Germinal center (tissue), 1 donor: ENCODE results near the gene IFIT2.
"Not testable (repeated sequence)": the region's sequence is repeated elsewhere in the genome, so short reads cannot be mapped to it uniquely, and the experiment has no call there.

Experiments
- DNase-seq: peaks from one replicate; pipeline ENCODE4 v3.0.0; 2012; ENCODE audit warnings: mixed read lengths, low spot score

IFIT2 gene

GRCh38 chr10:89342206-89342958 lies 40.5 kb downstream of the IFIT2 start:
- DNase-seq: no peak

GRCh38 chr10:89343089-89343767 lies 41.4 kb downstream of the IFIT2 start:
- no peak for DNase-seq

DNA sequence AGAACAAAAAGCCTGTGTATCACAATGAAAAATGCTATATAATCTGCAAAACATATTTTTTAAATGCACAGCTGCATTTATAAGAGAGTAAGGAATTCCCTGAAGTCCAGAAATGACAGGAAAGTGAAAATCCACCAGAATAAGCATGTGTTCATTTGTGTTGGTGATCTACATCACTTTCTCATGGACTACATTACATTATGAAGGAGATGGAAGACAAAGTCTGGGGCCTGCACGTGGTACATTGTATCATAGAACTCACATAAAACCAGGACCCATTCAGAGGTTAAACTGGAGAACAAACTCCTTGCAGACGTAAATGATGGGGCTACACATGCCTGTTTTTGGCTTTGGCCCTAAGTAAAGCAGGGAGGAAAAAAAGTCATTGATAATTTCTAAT lies 42.3 kb downstream of the IFIT2 start:
- no peak for DNase-seq

DNA sequence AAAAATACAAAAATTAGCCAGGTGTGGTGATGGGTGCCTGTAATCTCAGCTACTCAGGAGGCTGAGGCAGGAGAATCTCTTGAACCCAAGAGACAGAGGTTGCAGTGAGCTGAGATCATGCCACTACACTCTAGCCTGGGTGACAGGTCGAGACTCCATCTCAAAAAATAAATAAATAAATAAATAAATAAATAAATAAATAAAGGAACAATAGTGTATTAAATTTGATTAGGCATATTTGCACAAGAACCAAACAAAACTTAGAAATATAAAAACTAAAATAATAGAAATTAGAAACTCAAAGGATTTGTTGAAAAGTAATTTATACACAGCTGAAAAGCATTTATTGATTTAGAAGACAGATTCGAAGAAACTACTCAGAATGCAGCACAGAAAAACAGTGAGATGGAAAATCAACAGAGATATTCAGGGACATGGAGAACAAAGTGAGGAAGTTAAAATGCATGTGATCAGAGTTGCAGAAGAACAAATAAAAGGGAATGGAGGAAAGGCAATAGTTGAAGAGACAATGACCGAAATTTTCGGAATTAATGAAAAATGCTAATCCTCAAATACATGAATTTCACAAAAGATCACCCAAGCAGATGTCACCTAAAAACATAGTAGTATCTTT lies 43.6 kb downstream of the IFIT2 start:
- DNase-seq: no peak

DNA sequence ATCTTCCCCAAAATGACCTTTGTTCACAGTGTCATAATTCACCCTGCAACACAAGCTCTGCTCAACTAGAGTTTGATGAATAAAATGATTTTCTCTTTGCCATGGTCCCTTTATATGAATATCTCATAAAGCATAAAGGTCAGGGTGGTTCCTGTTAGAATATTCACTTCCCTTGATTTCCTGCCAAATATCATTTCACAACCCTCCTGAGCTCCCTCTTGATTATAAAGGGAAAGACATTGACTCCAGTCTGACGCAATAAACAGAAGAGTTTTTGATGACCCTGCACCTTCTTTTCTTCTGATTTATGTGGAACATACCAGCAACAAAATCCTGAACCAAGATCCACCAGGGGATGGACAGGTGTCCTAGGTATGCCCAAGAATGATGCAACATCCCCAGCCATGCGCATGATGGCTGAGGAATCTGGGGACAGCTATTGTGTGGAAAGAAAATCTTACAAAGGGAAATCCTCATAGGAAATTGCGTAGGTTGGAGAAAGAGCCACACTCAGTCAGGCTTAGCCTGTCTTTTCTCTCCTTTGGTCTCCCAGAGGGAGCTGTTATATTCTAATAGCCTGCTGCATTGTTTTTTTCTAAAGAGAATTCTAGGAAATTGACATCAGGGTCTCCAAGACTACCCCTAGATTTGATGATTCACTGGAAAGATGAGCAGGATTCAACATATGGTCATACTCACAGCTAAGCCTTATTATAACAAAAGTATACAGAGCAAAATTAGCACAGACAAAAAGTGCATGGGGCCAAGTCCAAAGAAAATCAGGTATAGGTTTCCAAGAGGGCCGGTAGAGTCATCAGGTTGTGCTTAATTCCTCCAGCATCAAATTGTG lies 44.8 kb downstream of the IFIT2 start:
- DNase-seq: no peak

DNA sequence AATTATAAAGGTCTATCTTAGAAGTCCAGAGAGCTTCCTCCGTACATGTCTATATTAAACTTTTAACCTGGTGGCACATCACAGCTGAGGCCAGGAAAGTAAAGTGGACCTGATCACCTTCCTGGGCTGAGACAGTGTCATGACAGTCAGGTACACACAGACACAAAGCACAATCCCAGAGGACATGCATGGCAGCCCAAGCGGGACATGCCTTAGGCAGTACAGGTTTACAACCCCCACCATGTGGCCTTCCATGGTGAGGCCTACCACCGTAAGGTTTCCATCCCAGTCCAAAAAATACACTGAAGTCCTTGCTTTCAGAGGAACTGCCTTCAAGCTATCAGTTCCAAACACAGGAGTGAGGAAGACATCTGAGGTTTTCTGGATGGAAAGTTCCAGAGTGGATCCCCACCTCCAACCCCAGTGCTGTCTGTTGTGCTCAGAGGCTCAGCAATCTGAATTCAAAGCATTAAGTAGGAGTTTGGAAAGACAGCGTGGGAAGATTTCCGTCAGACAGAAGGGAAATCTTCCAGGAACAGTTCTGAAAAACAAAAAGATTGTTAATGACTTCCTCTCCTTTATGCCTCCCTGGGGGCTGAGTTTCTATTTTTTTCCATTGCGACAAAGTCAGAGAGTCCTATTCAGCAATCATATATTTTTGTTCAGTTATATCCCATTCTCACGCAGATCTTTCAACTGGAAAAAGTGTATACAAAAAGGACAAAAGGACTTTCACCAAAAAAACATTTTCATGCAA lies 46.0 kb downstream of the IFIT2 start:
- DNase-seq: no peak

- DNase-seq: no peak
Observed at GRCh38 chr10:89348481-89348880, 46.6 kb downstream of the IFIT2 start.

- no peak for DNase-seq
Observed at GRCh38 chr10:89348975-89349374, 47.1 kb downstream of the IFIT2 start.

DNA sequence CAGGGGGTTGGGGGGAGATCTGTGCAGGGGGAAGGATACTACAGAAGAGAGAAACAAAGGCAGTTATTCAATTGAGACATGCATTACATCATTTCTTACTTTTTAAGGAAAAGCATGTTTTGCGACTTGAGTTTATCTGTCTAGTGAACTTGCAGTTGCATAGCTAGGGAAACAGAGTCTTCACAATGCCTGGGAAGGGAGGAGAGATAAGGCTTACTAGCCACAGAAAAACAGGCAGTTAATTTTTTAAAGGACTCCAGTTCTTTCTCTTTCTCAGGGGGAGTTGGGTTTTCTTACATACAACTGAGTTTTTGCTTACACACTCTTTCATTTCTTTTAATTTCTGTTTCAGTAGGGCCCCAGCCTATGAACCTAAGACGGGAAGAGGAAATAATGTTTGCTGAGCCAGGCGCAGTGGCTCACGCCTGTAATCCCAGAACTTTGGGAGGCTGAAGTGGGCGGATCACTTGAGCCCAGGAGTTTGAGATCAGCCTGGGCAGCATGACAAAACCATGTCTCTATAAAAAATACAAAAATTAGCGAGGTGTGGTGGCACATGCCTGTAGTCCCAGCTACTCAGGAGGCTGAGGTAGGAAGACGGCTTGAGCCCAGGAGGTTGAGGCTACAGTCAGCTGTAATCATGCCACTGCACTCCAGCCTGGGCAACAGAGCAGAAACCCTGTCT lies 48.9 kb downstream of the IFIT2 start:
- DNase-seq: not testable (repeated sequence)

GRCh38 chr10:89351412-89351779 lies 49.5 kb downstream of the IFIT2 start:
- DNase-seq: no peak

- no peak for DNase-seq
Observed at GRCh38 chr10:89351780-89352597, 50.1 kb downstream of the IFIT2 start.

GRCh38 chr10:89352802-89353201 lies 51.0 kb downstream of the IFIT2 start:
- DNase-seq: no peak

DNA sequence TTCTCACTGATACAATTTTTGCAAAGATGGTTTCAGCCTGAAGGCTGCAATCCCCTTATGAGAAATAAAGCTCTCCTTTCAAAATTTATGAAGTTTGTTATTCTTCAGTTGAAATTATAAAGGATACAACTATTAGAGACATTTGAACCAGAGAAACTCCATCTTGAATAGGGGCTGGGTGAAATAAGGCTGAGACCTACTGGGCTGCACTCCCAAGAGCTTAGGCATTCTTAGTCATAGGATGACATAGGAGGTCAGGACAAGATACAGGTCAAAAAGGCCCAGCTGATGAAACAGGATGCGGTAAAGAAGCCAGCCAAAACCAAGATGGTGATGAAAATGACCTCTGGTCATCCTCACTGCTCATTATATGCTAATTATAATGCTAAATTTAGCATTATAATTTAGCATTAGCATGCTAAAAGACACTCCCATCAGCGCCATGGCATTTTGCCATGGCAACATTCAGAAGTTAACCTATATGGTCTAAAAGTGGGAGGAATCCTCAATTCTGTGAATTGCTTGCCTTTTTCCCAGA lies 53.6 kb downstream of the IFIT2 start:
- no peak for DNase-seq

- no peak for DNase-seq
Observed at GRCh38 chr10:89357096-89357495, 55.2 kb downstream of the IFIT2 start.

GRCh38 chr10:89357975-89358374 lies 56.1 kb downstream of the IFIT2 start:
- no peak for DNase-seq
